GM21367 (cell line): ENCODE data around the gene CFAP68.
"Not testable (repeated sequence)": the region's sequence is repeated elsewhere in the genome, so short reads cannot be mapped to it uniquely, and the experiment has no call there.

Experiments used
- ATAC-seq: cut with Tn5 transposase; IDR thresholded peaks from one replicate; pipeline ENCODE4 v1.9.1; 2021; ENCODE audit not compliant: unreplicated experiment

Gene CFAP68

GRCh38 chr11:111917312-111917711 lies 38.0 kb downstream of the CFAP68 start:
- no peak for ATAC-seq

DNA sequence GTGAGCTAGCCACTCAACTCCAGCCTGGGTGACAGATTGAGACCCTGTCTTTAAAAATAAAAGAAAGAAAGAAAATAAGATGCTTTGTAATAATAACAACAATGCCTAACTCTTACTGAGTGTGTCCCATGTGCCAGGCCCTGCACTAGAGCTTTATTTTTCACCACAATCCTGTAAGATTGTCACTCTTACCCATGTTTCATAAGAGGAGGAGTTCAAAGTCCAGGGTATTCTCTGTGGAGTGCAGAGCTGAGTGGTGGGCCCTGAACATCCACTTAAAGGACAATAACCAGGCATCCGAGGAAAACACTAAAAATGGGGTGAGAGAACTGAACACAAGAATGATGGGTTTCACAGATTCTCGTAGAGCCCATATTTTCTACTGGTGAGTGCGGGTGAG lies 38.4 kb downstream of the CFAP68 start:
- no peak for ATAC-seq

GRCh38 chr11:111918390-111919256 lies 39.3 kb downstream of the CFAP68 start, which contains the start of gene C11orf52:
Gene C11orf52, plus strand, starts transcription at chr11:111918913. Its CDS starts 60 bp downstream, at chr11:111918973.
- no peak for ATAC-seq

DNA sequence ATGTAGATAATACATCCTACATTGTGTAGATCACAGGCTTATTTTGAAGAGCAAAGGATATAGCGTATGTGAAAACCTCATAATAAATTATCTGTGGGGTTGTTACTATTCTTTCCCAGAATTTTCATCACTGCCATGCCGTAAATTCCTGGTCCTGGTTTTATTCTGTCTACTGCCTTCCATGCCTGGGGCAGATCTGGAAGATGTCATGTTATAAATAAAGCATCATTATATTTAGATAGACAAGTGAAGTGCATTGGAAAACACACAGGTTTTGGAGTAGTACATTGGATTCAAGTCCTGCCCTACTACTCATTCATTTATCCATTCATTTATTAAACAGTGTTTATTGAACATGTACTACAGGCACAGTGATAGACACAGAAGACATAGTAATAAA lies 41.6 kb downstream of the CFAP68 start:
- ATAC-seq, result no peak

DNA sequence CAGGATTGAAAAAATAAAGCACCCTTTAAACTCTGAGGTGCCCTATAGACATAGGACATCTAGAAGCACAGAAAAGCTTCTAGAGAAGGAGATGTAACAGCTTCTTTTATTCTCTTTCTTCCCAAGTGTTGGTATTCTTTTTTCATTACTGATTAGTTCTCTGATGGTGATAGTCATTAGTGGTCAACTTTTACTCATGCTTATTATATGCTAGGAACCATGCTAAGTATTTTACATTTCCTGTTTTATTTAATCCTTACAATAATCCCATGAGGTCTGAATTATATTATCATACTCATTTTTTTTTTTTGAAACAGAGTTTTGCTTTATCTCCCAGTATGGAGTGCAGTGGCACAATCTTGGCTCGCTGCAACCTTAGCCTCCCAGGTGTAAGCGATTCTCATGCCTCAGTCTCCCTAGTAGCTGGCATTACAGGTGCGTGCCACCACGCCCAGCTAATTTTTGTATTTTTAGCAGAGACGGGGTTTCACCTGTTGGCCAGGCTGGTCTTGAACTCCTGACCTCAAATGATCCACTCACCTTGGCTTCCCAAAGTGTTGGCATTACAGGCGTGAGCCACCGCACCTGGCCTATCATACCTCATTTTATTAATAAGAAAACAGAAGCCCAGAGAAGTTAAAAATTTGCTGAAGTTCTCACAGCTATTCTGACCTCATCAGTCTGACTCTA lies 42.3 kb downstream of the CFAP68 start:
- ATAC-seq, result no peak

GRCh38 chr11:111922803-111923202 lies 43.5 kb downstream of the CFAP68 start:
- no peak for ATAC-seq

GRCh38 chr11:111923351-111923788 lies 44.0 kb downstream of the CFAP68 start:
- ATAC-seq, result no peak

- ATAC-seq, result no peak
Observed at GRCh38 chr11:111923951-111924350, 44.6 kb downstream of the CFAP68 start.

GRCh38 chr11:111925953-111926352 lies 46.6 kb downstream of the CFAP68 start:
- ATAC-seq, result no peak

- peak; percentile 90 for ATAC-seq
Observed at GRCh38 chr11:111926505-111927391, 47.4 kb downstream of the CFAP68 start.

- ATAC-seq, result no peak
Observed at GRCh38 chr11:111930472-111930871, 51.1 kb downstream of the CFAP68 start.

DNA sequence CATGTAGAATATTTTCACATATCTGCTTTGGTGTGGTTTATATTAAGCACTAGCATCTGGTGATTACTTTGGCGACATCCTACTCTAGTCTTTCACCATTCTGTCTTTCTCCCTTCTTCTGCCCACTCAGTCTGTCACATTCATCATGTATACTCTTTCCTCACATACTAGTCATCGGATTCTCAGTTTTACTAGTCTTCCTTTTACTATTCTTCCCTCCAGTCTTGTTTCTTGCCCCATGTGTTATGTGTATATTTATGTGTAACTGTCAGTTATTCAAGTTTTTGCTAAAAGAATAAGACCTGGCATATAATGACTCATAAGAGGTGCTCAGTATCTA lies 53.2 kb downstream of the CFAP68 start:
- ATAC-seq, result no peak

GRCh38 chr11:111933176-111933575 lies 53.8 kb downstream of the CFAP68 start:
- ATAC-seq, result not testable (repeated sequence)

GRCh38 chr11:111933872-111934271 lies 54.5 kb downstream of the CFAP68 start:
- ATAC-seq, result no peak

DNA sequence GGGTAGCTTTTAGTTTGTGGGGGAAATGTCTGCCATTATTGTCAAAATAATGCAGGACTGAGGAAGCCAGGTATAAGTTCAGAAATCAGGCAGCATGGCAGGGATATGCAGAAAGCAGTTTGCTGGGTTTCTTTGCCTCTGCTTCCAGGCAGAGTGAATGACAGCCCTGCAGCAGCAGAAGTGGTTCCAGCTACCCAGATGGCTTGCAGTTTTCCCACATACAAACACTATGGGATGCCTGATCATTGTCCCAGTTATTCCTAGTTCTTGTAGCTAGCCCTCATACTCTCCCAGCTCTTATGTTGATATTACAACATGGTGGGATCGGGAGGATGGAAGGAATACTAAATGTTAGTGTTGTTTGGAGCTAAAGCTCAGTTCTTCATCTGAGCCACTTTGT lies 55.0 kb downstream of the CFAP68 start:
- no peak for ATAC-seq
